IMR-90 (cell line): Measurements from ENCODE around the gene NIPAL3. TPM values are rescaled to one million over a fixed set of nuclear protein-coding genes. Genes with fewer than 3 reads are reported as not detected.

ENCODE experiments used
- ATAC-seq: fragments of 200-7000 bp; cut with Tn5 transposase; 2 replicates; pipeline ENCODE4 v1.9.1; 2020; ENCODE audit warnings: low read depth, mild to moderate bottlenecking, moderate library complexity
- BruUV-seq: library from RNA; stranded (reverse); fragments of 400-500 nt; replicated peaks from 2 replicates; lab custom pipeline; 2021; lab: Mats Ljungman, UMichigan
- CTCF ChIA-PET: fragments of 300-600 bp; formaldehyde crosslinking; extraction: SDS; loops from one replicate; lab custom pipeline; 2021; ENCODE audit warnings: antibody characterized with exemption; lab: Yijun Ruan, JAX
- POLR2A ChIA-PET: fragments of 300-600 bp; sonication (Branson Sonifier 250); formaldehyde crosslinking; loops from one replicate; lab custom pipeline; 2022; ENCODE audit warnings: antibody characterized with exemption; ENCODE audit not compliant: unreplicated experiment; lab: Charles Lee
- DNase-seq: peaks from one replicate; pipeline ENCODE4 v3.0.0; 2013
- H2AFZ ChIP-seq: replicated peaks from 2 replicates; pipeline ENCODE3; 2013; ENCODE audit warnings: low read length, mild to moderate bottlenecking; ENCODE audit not compliant: poor library complexity
- H2AK5ac ChIP-seq: 2 replicates; pipeline ENCODE4 v1.6.1; 2013; ENCODE audit warnings: low read depth, low read length, inconsistent platforms
- H2AK9ac ChIP-seq: replicated peaks from 2 replicates; pipeline ENCODE3; 2013; ENCODE audit warnings: mild to moderate bottlenecking, low read depth, low read length, moderate library complexity; ENCODE audit not compliant: poor library complexity
- H2BK120ac ChIP-seq: 2 replicates; pipeline ENCODE4 v1.6.1; 2013; ENCODE audit warnings: low read depth, low read length, inconsistent platforms
- H2BK15ac ChIP-seq: 3 replicates; pipeline ENCODE4 v1.6.1; 2013; ENCODE audit warnings: low read depth, low read length, inconsistent platforms
- H2BK20ac ChIP-seq: 2 replicates; pipeline ENCODE4 v1.6.1; 2013; ENCODE audit warnings: low read depth, mild to moderate bottlenecking, inconsistent platforms, low read length, moderate library complexity
- H2BK5ac ChIP-seq: 2 replicates; pipeline ENCODE4 v1.6.1; 2013; ENCODE audit warnings: mild to moderate bottlenecking, low read depth, low read length, inconsistent platforms; ENCODE audit not compliant: poor library complexity, severe bottlenecking
- H3K14ac ChIP-seq: replicated peaks from 2 replicates; pipeline ENCODE4 v1.6.1; 2013; ENCODE audit warnings: low read depth, low read length, inconsistent platforms
- H3K18ac ChIP-seq: 2 replicates; pipeline ENCODE4 v1.6.1; 2013; ENCODE audit warnings: low read depth, low read length, control low read depth
- H3K23ac ChIP-seq: 2 replicates; pipeline ENCODE4 v1.6.1; 2013; ENCODE audit warnings: low read depth, low read length, inconsistent platforms
- H3K27ac ChIP-seq: 2 replicates; pipeline ENCODE4 v1.5.1; 2013; ENCODE audit warnings: mild to moderate bottlenecking, control low read depth, low read length; ENCODE audit not compliant: insufficient read depth
- H3K27me3 ChIP-seq: 2 replicates; pipeline ENCODE4 v1.6.1; 2013; ENCODE audit warnings: low read length; ENCODE audit not compliant: control insufficient read depth, insufficient read depth
- H3K36me3 ChIP-seq: 2 replicates; pipeline ENCODE4 v1.6.1; 2013; ENCODE audit warnings: low read length, mixed read lengths; ENCODE audit not compliant: control insufficient read depth, insufficient read depth
- H3K4ac ChIP-seq: 2 replicates; pipeline ENCODE4 v1.6.1; 2013; ENCODE audit warnings: low read depth, low read length, inconsistent platforms
- H3K4me1 ChIP-seq: 2 replicates; pipeline ENCODE4 v1.6.1; 2013; ENCODE audit warnings: low read length, mixed read lengths; ENCODE audit not compliant: control insufficient read depth, insufficient read depth
- H3K4me2 ChIP-seq: 2 replicates; pipeline ENCODE4 v1.6.1; 2013; ENCODE audit warnings: low read depth, mild to moderate bottlenecking, control low read depth, low read length, moderate library complexity
- H3K4me3 ChIP-seq: 2 replicates; pipeline ENCODE4 v1.5.1; 2013; ENCODE audit warnings: low read depth, mild to moderate bottlenecking, control low read depth, low read length, moderate library complexity; ENCODE audit not compliant: insufficient read depth
- H3K56ac ChIP-seq: 2 replicates; pipeline ENCODE4 v1.6.1; 2013; ENCODE audit warnings: low read length, inconsistent platforms; ENCODE audit not compliant: insufficient read depth; ENCODE audit errors: extremely low read depth
- H3K79me1 ChIP-seq, 2 experiments: 2 replicates each; pipeline ENCODE4 v1.6.1; 2013; ENCODE audit warnings: low read length in 2 of 2, inconsistent platforms in 1 of 2, low read depth in 1 of 2
- H3K9ac ChIP-seq: 2 replicates; pipeline ENCODE4 v1.6.1; 2013; ENCODE audit warnings: low read depth, low read length, control low read depth
- H3K9me1 ChIP-seq: 2 replicates; pipeline ENCODE4 v1.6.1; 2013; ENCODE audit warnings: low read length, inconsistent platforms; ENCODE audit not compliant: insufficient read depth
- H3K9me3 ChIP-seq: 2 replicates; pipeline ENCODE4 v1.6.1; 2013; ENCODE audit warnings: low read length; ENCODE audit not compliant: control insufficient read depth, insufficient read depth
- H4K20me1 ChIP-seq: 2 replicates; pipeline ENCODE4 v1.6.1; 2013; ENCODE audit warnings: low read length, inconsistent platforms; ENCODE audit not compliant: insufficient read depth
- H4K5ac ChIP-seq: 2 replicates; pipeline ENCODE4 v1.6.1; 2013; ENCODE audit warnings: mild to moderate bottlenecking, low read depth, low read length, control low read depth
- H4K8ac ChIP-seq, 2 experiments: 2 replicates each; pipeline ENCODE4 v1.6.1; 2013; ENCODE audit warnings: low read depth in 2 of 2, low read length in 2 of 2, control low read depth in 1 of 2, inconsistent platforms in 1 of 2
- H4K91ac ChIP-seq: 2 replicates; pipeline ENCODE4 v1.6.1; 2013; ENCODE audit warnings: low read depth, low read length, inconsistent platforms; ENCODE audit not compliant: insufficient read depth
- BHLHE40 ChIP-seq: fragments of 150-350 bp; IDR thresholded peaks from 2 replicates; pipeline ENCODE4 v1.6.1; 2016; ENCODE audit warnings: mild to moderate bottlenecking, low read depth, low read length
- CEBPB ChIP-seq: IDR thresholded peaks from 2 replicates; pipeline ENCODE4 v1.6.1; 2012; ENCODE audit warnings: low read depth, low read length, improper control_type of control experiment
- CHD1 ChIP-seq: IDR thresholded peaks from 2 replicates; pipeline ENCODE4 v1.6.1; 2012; ENCODE audit warnings: low read depth, low read length, improper control_type of control experiment
- FOS ChIP-seq: fragments of 150-350 bp; IDR thresholded peaks from 2 replicates; pipeline ENCODE4 v1.6.1; 2016; ENCODE audit warnings: low read depth, low read length
- MAFK ChIP-seq: IDR thresholded peaks from 2 replicates; pipeline ENCODE4 v1.6.1; 2012; ENCODE audit warnings: low read depth, low read length, improper control_type of control experiment
- MAZ ChIP-seq: IDR thresholded peaks from 2 replicates; pipeline ENCODE4 v1.6.1; 2012; ENCODE audit warnings: low read depth, mild to moderate bottlenecking, low read length, improper control_type of control experiment, moderate library complexity, borderline replicate concordance
- MXI1 ChIP-seq: IDR thresholded peaks from 2 replicates; pipeline ENCODE4 v1.6.1; 2012; ENCODE audit warnings: low read depth, mild to moderate bottlenecking, low read length, moderate library complexity, borderline replicate concordance
- NFE2L2 ChIP-seq: fragments of 150-350 bp; IDR thresholded peaks from 2 replicates; pipeline ENCODE4 v1.6.1; 2016; ENCODE audit warnings: low read depth, mild to moderate bottlenecking, low read length
- POLR2A ChIP-seq: IDR thresholded peaks from 2 replicates; pipeline ENCODE4 v1.6.1; 2012; ENCODE audit warnings: mild to moderate bottlenecking, low read depth, low read length
- RAD21 ChIP-seq: IDR thresholded peaks from 2 replicates; pipeline ENCODE4 v1.6.1; 2012; ENCODE audit warnings: low read length, improper control_type of control experiment
- RCOR1 ChIP-seq: IDR thresholded peaks from 2 replicates; pipeline ENCODE4 v1.6.1; 2012; ENCODE audit warnings: mild to moderate bottlenecking, low read length, improper control_type of control experiment; ENCODE audit not compliant: insufficient replicate concordance
- RFX5 ChIP-seq: IDR thresholded peaks from 2 replicates; pipeline ENCODE4 v1.8.0; 2012; ENCODE audit warnings: low read depth, mild to moderate bottlenecking, low read length, moderate library complexity
- SMC3 ChIP-seq: fragments of 150-350 bp; IDR thresholded peaks from 2 replicates; pipeline ENCODE4 v1.6.1; 2016; ENCODE audit warnings: low read depth, mild to moderate bottlenecking, antibody characterized with exemption, low read length, moderate library complexity
- WGBS, 2 experiments: methylation state at CpG; one replicate each; pipeline versions ENCODE4 v1.1.5 to v1.1.7; 2013; ENCODE audit warnings: missing lambda C conversion rate in 2 of 2; ENCODE audit not compliant: insufficient read length in 1 of 2; ENCODE audit errors: extremely low coverage in 2 of 2; 5-methylcytosine and 5-hydroxymethylcytosine counted together
- dilution Hi-C: fragments of 300-500 bp; cut with HindIII; formaldehyde crosslinking; loops from one replicate; pipeline ENCODE4 v1.14.3; 2018; ENCODE audit warnings: low sequenced_read_pairs; ENCODE audit not compliant: unreplicated experiment
- in situ Hi-C: fragments of 300-500 bp; cut with MboI; formaldehyde crosslinking; loops from 3 replicates; pipeline ENCODE4 v1.14.3; 2019; ENCODE audit warnings: low sequenced_read_pairs, inconsistent platforms, mixed read lengths
- intact Hi-C: fragments of 100-400 bp; cut with micrococcal nuclease; formaldehyde crosslinking; loops from 2 replicates; pipeline ENCODE4 v1.10.0; 2022
- polyA plus RNA-seq, 3 experiments: library from polyadenylated mRNA; depleted of rRNA; stranded (reverse); fragments of >200 nt; gene quantifications; 2 replicates each; pipeline ENCODE4 v1.2.3, GENCODE V29; 2012; ENCODE audit warnings: low replicate concordance in 1 of 3
- total RNA-seq: library from RNA; depleted of rRNA; stranded (reverse); fragments of >200 nt; gene quantifications from 2 replicates; pipeline ENCODE4 v1.2.3, GENCODE V29; 2012
- TF ChIP-seq, protein P1 (sequence below): fragments of 150-350 bp; IDR thresholded peaks from 2 replicates; pipeline ENCODE4 v1.6.1; 2016; ENCODE audit warnings: low read depth, mild to moderate bottlenecking, low read length, moderate library complexity, borderline replicate concordance
- TF ChIP-seq, protein P2 (sequence below): fragments of 150-350 bp; IDR thresholded peaks from 2 replicates; pipeline ENCODE4 v1.6.1; 2017; ENCODE audit warnings: mild to moderate bottlenecking, antibody characterized with exemption, low read length, low read depth
- TF ChIP-seq, protein P3 (sequence below): conservative IDR thresholded peaks from 2 replicates; pipeline ENCODE4 v1.5.1; 2012; ENCODE audit warnings: mild to moderate bottlenecking, low read depth, low read length, improper control_type of control experiment

Gene NIPAL3
- total and polyA plus RNA-seq, 2 of the 4 experiments (the other 2 are of a cell fraction): 55.0 to 123 TPM

DNA sequence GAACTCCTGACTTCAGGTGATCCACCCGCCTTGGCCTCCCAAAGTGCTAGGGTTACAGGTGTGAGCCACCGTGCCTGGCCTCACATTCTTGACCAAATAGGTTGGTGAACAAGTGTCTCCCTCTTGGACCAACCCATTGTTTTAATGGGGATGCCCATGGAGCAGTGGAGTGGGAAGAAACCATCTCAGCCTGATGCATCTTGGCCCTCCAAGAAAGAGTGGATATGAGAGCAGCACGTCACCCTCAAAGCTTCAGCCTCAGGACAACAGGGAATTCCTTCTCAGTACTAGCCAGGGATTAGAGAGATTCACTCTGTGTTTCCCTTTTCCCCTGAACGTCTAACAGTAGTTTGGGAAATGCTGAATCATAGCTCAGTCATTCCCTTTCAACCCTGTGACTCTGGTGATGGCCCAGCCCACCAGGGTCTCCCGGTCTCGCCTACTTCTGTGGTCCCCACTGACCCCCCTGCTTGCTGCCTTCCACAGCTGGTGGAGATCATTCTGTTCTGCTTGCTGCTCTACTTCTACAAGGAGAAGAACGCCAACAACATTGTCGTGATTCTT, 37.4 kb downstream of the NIPAL3 start:
- no peak overlapping the region for H2BK20ac ChIP-seq
- ATAC-seq (no peak), DNase-seq (peak; percentile 7)
- H4K20me1 ChIP-seq: no peaks in the 10 kb centered on the region
- BruUV-seq: no TSS peak
- no peak overlapping the region for H3K4me2 ChIP-seq
- H2BK120ac ChIP-seq: no peak overlapping the region
- 83% methylated on average over 1 of the region's 8 CpGs; no CpG with 5 or more reads in 1 of the 2 experiments for WGBS, 2 experiments
- H2BK15ac ChIP-seq: no peak overlapping the region
- no peak overlapping the region for H4K5ac ChIP-seq
- H3K27ac ChIP-seq: no peak overlapping the region
- H2AFZ ChIP-seq: peak overlapping the region; percentile 18
- no peak overlapping the region for H2AK9ac ChIP-seq
- no peak overlapping the region for H3K4me3 ChIP-seq
- no peak overlapping the region for H3K18ac ChIP-seq
- H4K8ac ChIP-seq: no peak overlapping the region
- no peaks in the 10 kb centered on the region for H3K4me1 ChIP-seq
- H3K9me1 ChIP-seq: peaks cover 11% of the 10 kb centered on the region; the same call in 1 of the 2 replicates
- no peaks in the 10 kb centered on the region for H3K9me3 ChIP-seq
- intact Hi-C loops: no loop called here
- H3K27me3 ChIP-seq: no peaks in the 10 kb centered on the region
- TF ChIP-seq RAD21 (no peak), CEBPB (no peak), MXI1 (no peak), RCOR1 (no peak), MAFK (no peak), NFE2L2 (no peak), MAZ (no peak), CHD1 (no peak), FOS (no peak), RFX5 (no peak), BHLHE40 (no peak), POLR2A (no peak), SMC3 (no peak)
- TF ChIP-seq, protein P1, sequence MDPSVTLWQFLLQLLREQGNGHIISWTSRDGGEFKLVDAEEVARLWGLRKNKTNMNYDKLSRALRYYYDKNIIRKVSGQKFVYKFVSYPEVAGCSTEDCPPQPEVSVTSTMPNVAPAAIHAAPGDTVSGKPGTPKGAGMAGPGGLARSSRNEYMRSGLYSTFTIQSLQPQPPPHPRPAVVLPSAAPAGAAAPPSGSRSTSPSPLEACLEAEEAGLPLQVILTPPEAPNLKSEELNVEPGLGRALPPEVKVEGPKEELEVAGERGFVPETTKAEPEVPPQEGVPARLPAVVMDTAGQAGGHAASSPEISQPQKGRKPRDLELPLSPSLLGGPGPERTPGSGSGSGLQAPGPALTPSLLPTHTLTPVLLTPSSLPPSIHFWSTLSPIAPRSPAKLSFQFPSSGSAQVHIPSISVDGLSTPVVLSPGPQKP: no peak
- TF ChIP-seq, protein P2, sequence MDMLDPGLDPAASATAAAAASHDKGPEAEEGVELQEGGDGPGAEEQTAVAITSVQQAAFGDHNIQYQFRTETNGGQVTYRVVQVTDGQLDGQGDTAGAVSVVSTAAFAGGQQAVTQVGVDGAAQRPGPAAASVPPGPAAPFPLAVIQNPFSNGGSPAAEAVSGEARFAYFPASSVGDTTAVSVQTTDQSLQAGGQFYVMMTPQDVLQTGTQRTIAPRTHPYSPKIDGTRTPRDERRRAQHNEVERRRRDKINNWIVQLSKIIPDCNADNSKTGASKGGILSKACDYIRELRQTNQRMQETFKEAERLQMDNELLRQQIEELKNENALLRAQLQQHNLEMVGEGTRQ: no peak
- TF ChIP-seq, protein P3, sequence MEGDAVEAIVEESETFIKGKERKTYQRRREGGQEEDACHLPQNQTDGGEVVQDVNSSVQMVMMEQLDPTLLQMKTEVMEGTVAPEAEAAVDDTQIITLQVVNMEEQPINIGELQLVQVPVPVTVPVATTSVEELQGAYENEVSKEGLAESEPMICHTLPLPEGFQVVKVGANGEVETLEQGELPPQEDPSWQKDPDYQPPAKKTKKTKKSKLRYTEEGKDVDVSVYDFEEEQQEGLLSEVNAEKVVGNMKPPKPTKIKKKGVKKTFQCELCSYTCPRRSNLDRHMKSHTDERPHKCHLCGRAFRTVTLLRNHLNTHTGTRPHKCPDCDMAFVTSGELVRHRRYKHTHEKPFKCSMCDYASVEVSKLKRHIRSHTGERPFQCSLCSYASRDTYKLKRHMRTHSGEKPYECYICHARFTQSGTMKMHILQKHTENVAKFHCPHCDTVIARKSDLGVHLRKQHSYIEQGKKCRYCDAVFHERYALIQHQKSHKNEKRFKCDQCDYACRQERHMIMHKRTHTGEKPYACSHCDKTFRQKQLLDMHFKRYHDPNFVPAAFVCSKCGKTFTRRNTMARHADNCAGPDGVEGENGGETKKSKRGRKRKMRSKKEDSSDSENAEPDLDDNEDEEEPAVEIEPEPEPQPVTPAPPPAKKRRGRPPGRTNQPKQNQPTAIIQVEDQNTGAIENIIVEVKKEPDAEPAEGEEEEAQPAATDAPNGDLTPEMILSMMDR: no peak
- in situ Hi-C loops: no loop called here
- no peak overlapping the region for H3K4ac ChIP-seq
- dilution Hi-C loops: no loop called here
- no peak overlapping the region for H3K56ac ChIP-seq
- no peak overlapping the region for H4K91ac ChIP-seq
- no peaks in the 10 kb centered on the region; a peak in 2 of 4 replicates for H3K79me1 ChIP-seq
- ChIA-PET CTCF (interaction anchor here (1.2 kb wide), 1 partner anchor 10 kb away, joined by 4 read pairs; no protein-coding TSS in a partner anchor), POLR2A (no interaction called here)
- peaks cover 43% of the 10 kb centered on the region for H3K36me3 ChIP-seq
- no peak overlapping the region for H2BK5ac ChIP-seq
- no peak overlapping the region for H3K9ac ChIP-seq
- H3K23ac ChIP-seq: no peak overlapping the region
- H3K14ac ChIP-seq: no peak overlapping the region
- no peak overlapping the region for H2AK5ac ChIP-seq
